ENCODE results near the gene UGT1A5.

DNA sequence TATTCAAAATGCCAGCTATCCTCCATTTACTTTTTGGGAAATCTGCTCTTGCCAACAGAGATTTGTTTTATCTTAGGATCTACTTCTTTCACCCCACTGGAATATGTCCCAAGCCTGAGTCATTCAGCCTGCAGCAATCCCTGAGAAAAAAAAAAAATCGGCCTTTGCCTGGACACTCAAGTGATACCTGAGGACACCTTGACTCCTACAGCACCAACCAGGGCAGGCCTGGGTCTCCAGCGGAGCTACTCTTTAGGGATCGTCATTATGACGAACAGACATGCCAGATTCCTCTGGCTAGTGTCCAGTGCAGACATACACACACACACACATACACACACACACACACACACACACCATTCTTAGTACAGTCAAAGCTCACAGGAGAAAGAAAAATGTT, 22.3 kb upstream of the UGT1A5 start:
- TF ChIP-seq, protein P1, sequence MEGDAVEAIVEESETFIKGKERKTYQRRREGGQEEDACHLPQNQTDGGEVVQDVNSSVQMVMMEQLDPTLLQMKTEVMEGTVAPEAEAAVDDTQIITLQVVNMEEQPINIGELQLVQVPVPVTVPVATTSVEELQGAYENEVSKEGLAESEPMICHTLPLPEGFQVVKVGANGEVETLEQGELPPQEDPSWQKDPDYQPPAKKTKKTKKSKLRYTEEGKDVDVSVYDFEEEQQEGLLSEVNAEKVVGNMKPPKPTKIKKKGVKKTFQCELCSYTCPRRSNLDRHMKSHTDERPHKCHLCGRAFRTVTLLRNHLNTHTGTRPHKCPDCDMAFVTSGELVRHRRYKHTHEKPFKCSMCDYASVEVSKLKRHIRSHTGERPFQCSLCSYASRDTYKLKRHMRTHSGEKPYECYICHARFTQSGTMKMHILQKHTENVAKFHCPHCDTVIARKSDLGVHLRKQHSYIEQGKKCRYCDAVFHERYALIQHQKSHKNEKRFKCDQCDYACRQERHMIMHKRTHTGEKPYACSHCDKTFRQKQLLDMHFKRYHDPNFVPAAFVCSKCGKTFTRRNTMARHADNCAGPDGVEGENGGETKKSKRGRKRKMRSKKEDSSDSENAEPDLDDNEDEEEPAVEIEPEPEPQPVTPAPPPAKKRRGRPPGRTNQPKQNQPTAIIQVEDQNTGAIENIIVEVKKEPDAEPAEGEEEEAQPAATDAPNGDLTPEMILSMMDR (conservative IDR thresholded peaks at IDR 0.05; ENCODE audit: low read depth, low read length), result no peak
- no peak for TF ChIP-seq EZH2 (IDR thresholded peaks at IDR 0.05; ENCODE audit: borderline replicate concordance, low read depth, low read length, poor library complexity, severe bottlenecking)

Data from A673 (cell line).